HEK293 (cell line): ENCODE data around the gene IGDCC3.

Source experiments
- BCL6B ChIP-seq: fragments of 450-650 bp; formaldehyde crosslinking; IDR thresholded peaks from 2 replicates; pipeline ENCODE4 v1.5.1; 2017; ENCODE audit warnings: missing biosample characterization, missing genetic modification characterization
- MEIS1 ChIP-seq: sonication (generic); formaldehyde crosslinking; IDR thresholded peaks from 2 replicates; pipeline ENCODE4 v1.8.1; 2022; ENCODE audit warnings: missing genetic modification reagents, mild to moderate bottlenecking, borderline replicate concordance
- MZF1 ChIP-seq: fragments of 450-650 bp; formaldehyde crosslinking; IDR thresholded peaks from 2 replicates; pipeline ENCODE4 v1.5.1; 2017; ENCODE audit warnings: missing biosample characterization, missing genetic modification characterization, borderline replicate concordance
- YY2 ChIP-seq: fragments of 450-650 bp; formaldehyde crosslinking; IDR thresholded peaks from 2 replicates; pipeline ENCODE4 v1.5.1; 2016; ENCODE audit warnings: missing biosample characterization, missing genetic modification characterization
- ZNF24 ChIP-seq: fragments of 450-650 bp; formaldehyde crosslinking; IDR thresholded peaks from 2 replicates; pipeline ENCODE4 v1.5.1; 2016; ENCODE audit warnings: missing biosample characterization, missing genetic modification characterization
- ZNF280C ChIP-seq: fragments of 450-650 bp; formaldehyde crosslinking; IDR thresholded peaks from 2 replicates; pipeline ENCODE4 v1.5.1; 2016; ENCODE audit warnings: missing biosample characterization, missing genetic modification characterization
- ZNF280D ChIP-seq: fragments of 450-650 bp; formaldehyde crosslinking; IDR thresholded peaks from 2 replicates; pipeline ENCODE4 v1.5.1; 2016; ENCODE audit warnings: missing biosample characterization, missing genetic modification characterization
- ZNF398 ChIP-seq: fragments of 450-650 bp; formaldehyde crosslinking; IDR thresholded peaks from 2 replicates; pipeline ENCODE4 v1.5.1; 2017; ENCODE audit warnings: missing biosample characterization, missing genetic modification characterization
- ZNF423 ChIP-seq: fragments of 450-650 bp; formaldehyde crosslinking; IDR thresholded peaks from 2 replicates; pipeline ENCODE4 v1.5.1; 2016; ENCODE audit warnings: missing biosample characterization, missing genetic modification characterization
- ZNF426 ChIP-seq: fragments of 450-650 bp; formaldehyde crosslinking; IDR thresholded peaks from 2 replicates; pipeline ENCODE4 v1.5.1; 2017; ENCODE audit warnings: missing biosample characterization, missing genetic modification characterization, mild to moderate bottlenecking, inconsistent platforms, moderate library complexity
- ZNF510 ChIP-seq: fragments of 450-650 bp; formaldehyde crosslinking; IDR thresholded peaks from 2 replicates; pipeline ENCODE4 v1.5.1; 2018; ENCODE audit warnings: mild to moderate bottlenecking, missing genetic modification characterization, missing biosample characterization; ENCODE audit not compliant: insufficient replicate concordance
- ZNF530 ChIP-seq: fragments of 450-650 bp; formaldehyde crosslinking; IDR thresholded peaks from 2 replicates; pipeline ENCODE4 v1.5.1; 2016; ENCODE audit warnings: low read depth, missing biosample characterization, missing genetic modification characterization
- ZNF626 ChIP-seq: fragments of 450-650 bp; sonication (Bioruptor Pico); formaldehyde crosslinking; IDR thresholded peaks from 2 replicates; pipeline ENCODE4 v1.5.1; 2018; ENCODE audit warnings: missing biosample characterization, missing genetic modification characterization, inconsistent platforms
- ZNF629 ChIP-seq: fragments of 450-650 bp; formaldehyde crosslinking; IDR thresholded peaks from 2 replicates; pipeline ENCODE4 v1.5.1; 2017; ENCODE audit warnings: missing biosample characterization, missing genetic modification characterization
- ZNF747 ChIP-seq: fragments of 450-650 bp; formaldehyde crosslinking; IDR thresholded peaks from 2 replicates; pipeline ENCODE4 v1.5.1; 2016; ENCODE audit warnings: missing biosample characterization, missing genetic modification characterization
- ZSCAN16 ChIP-seq: fragments of 450-650 bp; formaldehyde crosslinking; IDR thresholded peaks from 2 replicates; pipeline ENCODE4 v1.5.1; 2016; ENCODE audit warnings: missing biosample characterization, missing genetic modification characterization
- ZSCAN23 ChIP-seq: fragments of 450-650 bp; formaldehyde crosslinking; IDR thresholded peaks from 2 replicates; pipeline ENCODE4 v1.5.1; 2016; ENCODE audit warnings: missing biosample characterization, missing genetic modification characterization
- TF ChIP-seq, protein P1 (sequence below): fragments of 450-650 bp; formaldehyde crosslinking; IDR thresholded peaks from 2 replicates; pipeline ENCODE4 v1.5.1; 2016; ENCODE audit warnings: missing biosample characterization, missing genetic modification characterization
- TF ChIP-seq, protein P2 (sequence below): fragments of 450-650 bp; formaldehyde crosslinking; IDR thresholded peaks from 2 replicates; pipeline ENCODE4 v1.5.1; 2016; ENCODE audit warnings: missing biosample characterization, missing genetic modification characterization

IGDCC3 gene

GRCh38 chr15:65416845-65417416 is 39.1 kb upstream of the IGDCC3 start (continued):
- TF ChIP-seq ZNF280C (tag by site-specific recombination) (no peak), ZNF510 (tag by site-specific recombination) (no peak), ZNF280D (tag by site-specific recombination) (no peak), ZNF426 (tag by site-specific recombination) (no peak), YY2 (no peak), ZNF530 (tag by site-specific recombination) (no peak), ZNF423 (tag by site-specific recombination) (0 out of 2 replicates have a peak, but pooled peaks have one; percentile 46), ZSCAN16 (tag by site-specific recombination) (no peak), ZNF626 (tag by site-specific recombination) (no peak), ZSCAN23 (tag by site-specific recombination) (no peak), ZNF24 (tag by site-specific recombination) (no peak), ZNF747 (tag by site-specific recombination) (no peak), ZNF398 (tag by site-specific recombination) (no peak), MEIS1 (no peak), ZNF629 (tag by site-specific recombination) (peak; percentile 45; the same call in 1 of the 2 replicates), BCL6B (tag by site-specific recombination) (no peak; the same call in 1 of the 2 replicates), MZF1 (tag by site-specific recombination) (no peak)
- TF ChIP-seq, protein P1, sequence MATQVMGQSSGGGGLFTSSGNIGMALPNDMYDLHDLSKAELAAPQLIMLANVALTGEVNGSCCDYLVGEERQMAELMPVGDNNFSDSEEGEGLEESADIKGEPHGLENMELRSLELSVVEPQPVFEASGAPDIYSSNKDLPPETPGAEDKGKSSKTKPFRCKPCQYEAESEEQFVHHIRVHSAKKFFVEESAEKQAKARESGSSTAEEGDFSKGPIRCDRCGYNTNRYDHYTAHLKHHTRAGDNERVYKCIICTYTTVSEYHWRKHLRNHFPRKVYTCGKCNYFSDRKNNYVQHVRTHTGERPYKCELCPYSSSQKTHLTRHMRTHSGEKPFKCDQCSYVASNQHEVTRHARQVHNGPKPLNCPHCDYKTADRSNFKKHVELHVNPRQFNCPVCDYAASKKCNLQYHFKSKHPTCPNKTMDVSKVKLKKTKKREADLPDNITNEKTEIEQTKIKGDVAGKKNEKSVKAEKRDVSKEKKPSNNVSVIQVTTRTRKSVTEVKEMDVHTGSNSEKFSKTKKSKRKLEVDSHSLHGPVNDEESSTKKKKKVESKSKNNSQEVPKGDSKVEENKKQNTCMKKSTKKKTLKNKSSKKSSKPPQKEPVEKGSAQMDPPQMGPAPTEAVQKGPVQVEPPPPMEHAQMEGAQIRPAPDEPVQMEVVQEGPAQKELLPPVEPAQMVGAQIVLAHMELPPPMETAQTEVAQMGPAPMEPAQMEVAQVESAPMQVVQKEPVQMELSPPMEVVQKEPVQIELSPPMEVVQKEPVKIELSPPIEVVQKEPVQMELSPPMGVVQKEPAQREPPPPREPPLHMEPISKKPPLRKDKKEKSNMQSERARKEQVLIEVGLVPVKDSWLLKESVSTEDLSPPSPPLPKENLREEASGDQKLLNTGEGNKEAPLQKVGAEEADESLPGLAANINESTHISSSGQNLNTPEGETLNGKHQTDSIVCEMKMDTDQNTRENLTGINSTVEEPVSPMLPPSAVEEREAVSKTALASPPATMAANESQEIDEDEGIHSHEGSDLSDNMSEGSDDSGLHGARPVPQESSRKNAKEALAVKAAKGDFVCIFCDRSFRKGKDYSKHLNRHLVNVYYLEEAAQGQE (tag by site-specific recombination): no peak
- TF ChIP-seq, protein P2, sequence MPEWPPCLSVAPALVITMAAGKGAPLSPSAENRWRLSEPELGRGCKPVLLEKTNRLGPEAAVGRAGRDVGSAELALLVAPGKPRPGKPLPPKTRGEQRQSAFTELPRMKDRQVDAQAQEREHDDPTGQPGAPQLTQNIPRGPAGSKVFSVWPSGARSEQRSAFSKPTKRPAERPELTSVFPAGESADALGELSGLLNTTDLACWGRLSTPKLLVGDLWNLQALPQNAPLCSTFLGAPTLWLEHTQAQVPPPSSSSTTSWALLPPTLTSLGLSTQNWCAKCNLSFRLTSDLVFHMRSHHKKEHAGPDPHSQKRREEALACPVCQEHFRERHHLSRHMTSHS: no peak
- TF ChIP-seq, all 188 proteins: peak for 25
